ENCODE data around the gene ELP2. TPM values are rescaled to one million over a fixed set of nuclear protein-coding genes. Genes with fewer than 3 reads are reported as not detected.
"Not testable (repeated sequence)": the region's sequence is repeated elsewhere in the genome, so short reads cannot be mapped to it uniquely, and the experiment has no call there.

Gene ELP2
- total RNA-seq, 2 experiments from 2014 or later = 54.5 to 60.1 TPM

- no peak for DNase-seq
- H3K4me3 Mint-ChIP-seq = no peak overlapping the region
- ChIA-PET CTCF (interaction anchor here (1.3 kb wide), 1 partner anchor 76 kb away, joined by 3 read pairs; no protein-coding TSS in a partner anchor), POLR2A (interaction anchor here (1.0 kb wide), 1 partner anchor 10 kb away, joined by 3 read pairs; no protein-coding TSS in a partner anchor)
- H3K9me3 Mint-ChIP-seq = no peaks in the 10 kb centered on the region
- no peak overlapping the region for H3K27ac Mint-ChIP-seq
- H3K4me1 Mint-ChIP-seq = peaks cover 17% of the 10 kb centered on the region
- H3K36me3 Mint-ChIP-seq (ENCODE audit: low read depth) = peaks cover 65% of the 10 kb centered on the region
- H3K27me3 Mint-ChIP-seq = no peaks in the 10 kb centered on the region
Measured at GRCh38 chr18:36149514-36150289, 20.0 kb downstream of the ELP2 start.

GRCh38 chr18:36152781-36153180, 23.1 kb downstream of the ELP2 start:
- no peak for DNase-seq
- Mint-ChIP-seq H3K4me1 (peaks cover 20% of the 10 kb centered on the region), H3K9me3 (no peaks in the 10 kb centered on the region), H3K36me3 (ENCODE audit: low read depth) (peaks cover 66% of the 10 kb centered on the region), H3K4me3 (no peak overlapping the region), H3K27me3 (no peaks in the 10 kb centered on the region), H3K27ac (peak overlapping the region; percentile 9)
- ChIA-PET POLR2A (no interaction called here), CTCF (no interaction called here)

GRCh38 chr18:36153203-36153602, 23.5 kb downstream of the ELP2 start:
- CTCF ChIA-PET = no interaction called here
- no peaks in the 10 kb centered on the region for H3K9me3 Mint-ChIP-seq
- no peaks in the 10 kb centered on the region for H3K27me3 Mint-ChIP-seq
- no peak for DNase-seq
- POLR2A ChIA-PET = no interaction called here
- H3K4me1 Mint-ChIP-seq = peaks cover 20% of the 10 kb centered on the region
- H3K27ac Mint-ChIP-seq = peak overlapping the region; percentile 9
- H3K36me3 Mint-ChIP-seq (ENCODE audit: low read depth) = peaks cover 65% of the 10 kb centered on the region
- no peak overlapping the region for H3K4me3 Mint-ChIP-seq

DNA sequence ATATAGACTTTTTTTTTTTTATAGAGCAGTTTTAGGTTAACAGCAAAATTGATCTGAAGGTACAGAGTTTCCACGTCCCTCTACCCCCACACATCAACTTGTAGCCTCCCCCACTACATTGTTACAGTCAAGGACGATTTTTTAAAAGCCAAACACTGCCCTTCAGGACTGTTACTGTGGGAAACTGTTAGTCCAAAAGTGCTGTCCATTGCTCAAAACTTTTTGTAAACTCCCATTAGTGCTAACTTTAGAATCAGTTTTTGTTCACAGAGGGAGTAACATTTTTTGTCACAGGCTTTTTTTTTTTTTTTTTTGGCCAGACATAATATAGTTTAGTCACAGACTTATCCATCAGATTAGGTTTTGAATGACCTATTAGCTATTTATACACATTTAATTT, 24.1 kb downstream of the ELP2 start:
- POLR2A ChIA-PET = no interaction called here
- no peak for DNase-seq
- no peak overlapping the region for H3K27ac Mint-ChIP-seq
- peaks cover 22% of the 10 kb centered on the region for H3K4me1 Mint-ChIP-seq
- H3K36me3 Mint-ChIP-seq (ENCODE audit: low read depth) = peaks cover 67% of the 10 kb centered on the region
- H3K9me3 Mint-ChIP-seq = no peaks in the 10 kb centered on the region
- CTCF ChIA-PET = no interaction called here
- H3K27me3 Mint-ChIP-seq = no peaks in the 10 kb centered on the region
- no peak overlapping the region for H3K4me3 Mint-ChIP-seq

GRCh38 chr18:36155851-36156757, 26.4 kb downstream of the ELP2 start:
- no peak for DNase-seq
- POLR2A ChIA-PET = no interaction called here
- H3K4me3 Mint-ChIP-seq = no peak overlapping the region
- peaks cover 23% of the 10 kb centered on the region for H3K4me1 Mint-ChIP-seq
- H3K27me3 Mint-ChIP-seq = no peaks in the 10 kb centered on the region
- no peaks in the 10 kb centered on the region for H3K9me3 Mint-ChIP-seq
- CTCF ChIA-PET = no interaction called here
- no peak overlapping the region for H3K27ac Mint-ChIP-seq
- peaks cover 66% of the 10 kb centered on the region for H3K36me3 Mint-ChIP-seq (ENCODE audit: low read depth)

DNA sequence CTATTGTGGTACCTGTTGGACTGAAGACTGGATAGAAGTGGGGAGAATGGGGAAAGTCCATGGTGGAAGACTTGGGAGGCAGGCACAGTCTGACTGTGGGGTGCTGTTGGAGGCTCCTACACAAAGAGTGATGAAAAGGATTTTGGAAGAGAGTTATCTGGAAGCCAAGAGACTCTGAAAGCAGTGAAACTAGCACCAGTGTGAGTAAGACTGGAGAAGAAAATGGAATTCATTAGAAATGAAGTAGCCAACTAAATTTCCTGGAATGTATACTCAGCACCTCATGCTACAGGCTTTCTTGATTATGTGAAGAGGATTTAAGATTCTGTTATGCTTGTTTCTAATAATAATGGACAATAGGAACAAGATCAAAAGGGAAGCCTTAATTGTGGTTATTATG, 27.7 kb downstream of the ELP2 start:
- Mint-ChIP-seq H3K27me3 (no peaks in the 10 kb centered on the region), H3K36me3 (ENCODE audit: low read depth) (peaks cover 71% of the 10 kb centered on the region), H3K27ac (no peak overlapping the region), H3K4me1 (peaks cover 25% of the 10 kb centered on the region), H3K4me3 (no peak overlapping the region), H3K9me3 (no peaks in the 10 kb centered on the region)
- POLR2A ChIA-PET = no interaction called here
- CTCF ChIA-PET = no interaction called here
- DNase-seq = no peak

GRCh38 chr18:36158266-36158867, 28.7 kb downstream of the ELP2 start:
- H3K27me3 Mint-ChIP-seq = no peaks in the 10 kb centered on the region
- no peak for DNase-seq
- H3K4me1 Mint-ChIP-seq = peaks cover 18% of the 10 kb centered on the region
- no peak overlapping the region for H3K27ac Mint-ChIP-seq
- H3K4me3 Mint-ChIP-seq = no peak overlapping the region
- H3K36me3 Mint-ChIP-seq (ENCODE audit: low read depth) = peaks cover 68% of the 10 kb centered on the region
- CTCF ChIA-PET = no interaction called here
- POLR2A ChIA-PET = no interaction called here
- no peaks in the 10 kb centered on the region for H3K9me3 Mint-ChIP-seq

DNA sequence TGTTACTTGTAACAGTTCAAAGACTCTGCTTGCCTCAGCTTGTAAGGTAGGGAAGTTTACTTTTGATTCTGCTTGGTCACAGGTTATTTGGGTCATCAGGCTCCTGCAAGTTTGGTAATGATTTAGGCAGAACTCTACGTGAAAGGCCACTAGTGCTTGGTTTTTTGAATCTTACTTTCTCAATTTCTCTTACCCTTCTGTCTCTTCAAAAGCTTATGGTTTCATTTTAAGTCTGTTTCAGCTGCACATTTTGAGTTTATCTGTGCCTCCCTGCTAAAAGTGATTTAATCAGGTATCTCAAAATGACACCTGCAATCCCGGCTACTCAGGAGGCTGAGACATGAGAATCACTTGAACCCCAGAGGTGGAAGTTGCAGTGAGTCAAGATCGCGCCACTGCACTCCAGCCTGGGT, 31.3 kb downstream of the ELP2 start:
- DNase-seq = no peak
- H3K4me1 Mint-ChIP-seq = peaks cover 18% of the 10 kb centered on the region
- H3K36me3 Mint-ChIP-seq (ENCODE audit: low read depth) = peaks cover 75% of the 10 kb centered on the region
- ChIA-PET POLR2A (no interaction called here), CTCF (interaction anchor here (0.8 to 1.2 kb wide), 2 partner anchors 29 to 31 kb away, joined by 3 read pairs; partner anchors contain the start of gene ELP2)
- no peaks in the 10 kb centered on the region for H3K27me3 Mint-ChIP-seq
- H3K9me3 Mint-ChIP-seq = no peaks in the 10 kb centered on the region
- H3K27ac Mint-ChIP-seq = no peak overlapping the region
- no peak overlapping the region for H3K4me3 Mint-ChIP-seq

DNA sequence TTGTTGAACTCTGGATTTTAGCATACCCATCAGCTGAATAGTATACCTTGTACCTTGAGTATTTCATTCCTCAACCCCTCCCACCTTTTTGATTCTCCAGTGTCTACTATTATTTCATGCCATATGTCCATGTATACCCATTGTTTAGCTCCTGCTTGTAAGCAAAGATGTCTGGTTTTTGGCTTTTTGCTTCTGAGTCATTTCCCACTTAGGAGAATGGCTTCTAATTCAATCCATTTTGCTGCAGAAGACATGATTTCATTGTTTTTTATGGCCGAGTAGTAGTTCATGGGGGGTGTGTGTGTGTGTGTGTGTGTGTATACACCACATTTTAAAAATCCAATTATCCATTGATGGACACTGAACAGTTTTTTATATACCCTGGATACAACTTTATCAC, 33.3 kb downstream of the ELP2 start:
- CTCF ChIA-PET = no interaction called here
- no peak overlapping the region for H3K27ac Mint-ChIP-seq
- H3K9me3 Mint-ChIP-seq = no peaks in the 10 kb centered on the region
- no peaks in the 10 kb centered on the region for H3K27me3 Mint-ChIP-seq
- peaks cover 64% of the 10 kb centered on the region for H3K36me3 Mint-ChIP-seq (ENCODE audit: low read depth)
- H3K4me1 Mint-ChIP-seq = peaks cover 15% of the 10 kb centered on the region
- no peak for DNase-seq
- no peak overlapping the region for H3K4me3 Mint-ChIP-seq
- POLR2A ChIA-PET = no interaction called here

DNA sequence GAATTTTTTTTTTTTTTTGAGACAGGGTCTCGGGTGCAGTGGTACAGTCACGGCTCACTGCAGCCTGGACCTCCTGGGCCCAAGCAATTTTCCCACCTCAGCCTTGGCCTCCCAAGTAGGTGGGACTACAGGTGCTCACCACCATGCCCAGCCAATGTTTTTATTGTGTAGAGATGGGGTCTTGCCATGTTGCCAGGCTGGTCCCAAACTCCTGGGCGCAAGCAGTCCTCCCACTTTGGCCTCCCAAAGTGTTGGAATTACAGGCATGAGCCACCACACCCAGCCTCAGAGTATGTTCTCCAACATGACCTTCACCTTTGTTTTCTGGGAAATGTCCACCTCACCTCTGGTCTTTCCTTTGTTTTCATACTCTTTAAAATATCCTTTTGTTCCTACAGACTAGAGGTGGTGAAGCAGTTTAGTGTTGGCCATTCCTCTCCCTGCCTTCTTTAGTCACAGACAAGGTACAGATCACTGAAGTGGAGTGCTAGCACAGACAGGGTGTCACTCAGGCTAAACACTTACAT, 38.1 kb downstream of the ELP2 start:
- no peak overlapping the region for H3K4me3 Mint-ChIP-seq
- no peak for DNase-seq
- H3K4me1 Mint-ChIP-seq = peaks cover 5% of the 10 kb centered on the region
- H3K27me3 Mint-ChIP-seq = no peaks in the 10 kb centered on the region
- H3K36me3 Mint-ChIP-seq (ENCODE audit: low read depth) = peaks cover 53% of the 10 kb centered on the region
- no peak overlapping the region for H3K27ac Mint-ChIP-seq
- POLR2A ChIA-PET = no interaction called here
- H3K9me3 Mint-ChIP-seq = no peaks in the 10 kb centered on the region
- CTCF ChIA-PET = interaction anchor here (0.6 to 1.2 kb wide), 2 partner anchors 8 to 581 kb away, joined by 3 read pairs; no protein-coding TSS in a partner anchor

DNA sequence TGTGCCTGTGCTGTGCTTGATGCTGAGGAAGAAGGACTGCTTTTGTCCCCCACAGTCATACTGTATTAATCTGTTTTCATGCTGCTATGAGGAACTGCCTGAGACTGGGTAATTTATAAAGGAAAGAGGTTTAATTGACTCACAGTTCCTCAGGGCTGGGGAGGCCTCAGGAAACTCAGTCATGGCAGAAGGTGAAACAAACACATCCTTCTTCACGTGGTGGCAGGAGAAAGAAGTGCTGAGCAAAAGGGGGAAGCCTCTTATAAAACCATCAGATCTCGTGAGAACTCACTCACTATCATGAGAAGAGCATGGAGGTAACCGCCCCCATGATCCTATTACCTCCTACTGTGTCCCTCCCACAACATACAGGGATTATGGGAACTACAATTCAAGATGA, 38.6 kb downstream of the ELP2 start:
- H3K9me3 Mint-ChIP-seq, H3K4me3 Mint-ChIP-seq, H3K4me1 Mint-ChIP-seq, POLR2A ChIA-PET, DNase-seq, H3K27me3 Mint-ChIP-seq, CTCF ChIA-PET: not testable (repeated sequence)
- H3K36me3 Mint-ChIP-seq (ENCODE audit: low read depth) = peaks cover 48% of the 10 kb centered on the region
- H3K27ac Mint-ChIP-seq = peak overlapping the region; percentile 2

DNA sequence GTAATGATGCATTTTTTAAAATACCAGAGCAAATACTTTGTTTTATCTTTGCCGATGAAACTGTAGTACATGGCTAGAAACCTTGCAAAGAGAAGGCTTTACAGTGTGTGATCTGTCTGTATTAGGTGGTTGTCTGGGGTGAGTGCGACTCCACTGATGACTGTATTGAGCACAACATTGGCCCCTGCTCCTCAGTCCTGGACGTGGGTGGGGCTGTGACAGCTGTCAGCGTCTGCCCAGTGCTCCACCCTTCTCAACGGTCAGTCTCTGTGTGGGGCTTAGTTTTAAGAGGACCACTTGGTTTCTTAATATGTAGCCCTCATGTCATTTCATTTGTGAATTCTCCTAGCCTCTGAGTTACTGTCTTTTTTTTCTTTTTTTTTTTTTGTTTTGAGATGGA, 40.2 kb downstream of the ELP2 start:
- H3K36me3 Mint-ChIP-seq (ENCODE audit: low read depth) = peaks cover 38% of the 10 kb centered on the region
- H3K27me3 Mint-ChIP-seq = no peaks in the 10 kb centered on the region
- ChIA-PET POLR2A (no interaction called here), CTCF (no interaction called here)
- H3K4me1 Mint-ChIP-seq = peaks cover 5% of the 10 kb centered on the region
- H3K27ac Mint-ChIP-seq = no peak overlapping the region
- H3K9me3 Mint-ChIP-seq = no peaks in the 10 kb centered on the region
- no peak for DNase-seq
- no peak overlapping the region for H3K4me3 Mint-ChIP-seq

- H3K4me3 Mint-ChIP-seq = no peak overlapping the region
- peaks cover 37% of the 10 kb centered on the region for H3K36me3 Mint-ChIP-seq (ENCODE audit: low read depth)
- no peak for DNase-seq
- H3K27me3 Mint-ChIP-seq = no peaks in the 10 kb centered on the region
- ChIA-PET CTCF (interaction anchor here (0.8 kb wide), 1 partner anchor 9 kb away, joined by 3 read pairs; no protein-coding TSS in a partner anchor), POLR2A (no interaction called here)
- no peak overlapping the region for H3K27ac Mint-ChIP-seq
- H3K9me3 Mint-ChIP-seq = no peaks in the 10 kb centered on the region
- H3K4me1 Mint-ChIP-seq = peaks cover 30% of the 10 kb centered on the region
Measured at GRCh38 chr18:36175481-36175880, 45.8 kb downstream of the ELP2 start.
